NCI-H1930 (cell line): ENCODE results near the gene PDE6A.
"Not testable (repeated sequence)": the region's sequence is repeated elsewhere in the genome, so short reads cannot be mapped to it uniquely, and the experiment has no call there.

Experiments
- DNase-seq, 2 experiments: peaks; one replicate each; lab custom pipeline; 2025; lab: John Stamatoyannopoulos, UW

Gene PDE6A

DNA sequence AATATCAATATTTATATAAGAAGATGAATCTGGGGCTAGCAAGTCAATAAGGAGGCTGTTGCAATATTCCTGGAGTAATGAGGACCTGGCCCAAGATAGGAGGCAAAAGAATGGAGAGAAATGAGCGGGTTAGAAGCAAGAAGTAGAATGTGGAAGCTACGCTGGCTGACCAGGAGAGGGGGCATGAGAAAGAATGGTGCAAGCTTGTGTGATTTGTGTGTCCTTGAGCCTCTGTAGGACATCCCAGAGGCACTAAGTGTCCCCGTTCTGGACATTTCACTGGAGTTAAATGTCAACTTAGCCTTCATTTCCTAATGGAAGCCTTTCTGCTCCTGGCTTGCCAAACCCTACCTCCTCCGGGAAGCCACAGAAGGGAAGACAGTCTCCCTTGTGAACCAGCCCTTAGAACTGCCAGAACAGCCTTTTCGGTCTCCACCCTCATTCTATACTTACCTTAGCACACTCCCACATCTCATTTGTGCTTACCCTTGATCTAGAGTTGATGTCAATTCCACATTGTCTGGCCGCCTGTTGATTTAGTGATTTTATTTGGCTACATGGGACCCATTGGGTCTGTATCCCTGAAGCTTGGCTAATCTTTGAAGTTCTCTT, 6.7 kb upstream of the PDE6A start:
- no peak for DNase-seq

- no peak for DNase-seq
These were observed 4.4 kb upstream of the PDE6A start for GRCh38 chr5:149948993-149949392.

- DNase-seq, result no peak
These were observed 1.5 kb upstream of the PDE6A start for GRCh38 chr5:149946118-149946517.

DNA sequence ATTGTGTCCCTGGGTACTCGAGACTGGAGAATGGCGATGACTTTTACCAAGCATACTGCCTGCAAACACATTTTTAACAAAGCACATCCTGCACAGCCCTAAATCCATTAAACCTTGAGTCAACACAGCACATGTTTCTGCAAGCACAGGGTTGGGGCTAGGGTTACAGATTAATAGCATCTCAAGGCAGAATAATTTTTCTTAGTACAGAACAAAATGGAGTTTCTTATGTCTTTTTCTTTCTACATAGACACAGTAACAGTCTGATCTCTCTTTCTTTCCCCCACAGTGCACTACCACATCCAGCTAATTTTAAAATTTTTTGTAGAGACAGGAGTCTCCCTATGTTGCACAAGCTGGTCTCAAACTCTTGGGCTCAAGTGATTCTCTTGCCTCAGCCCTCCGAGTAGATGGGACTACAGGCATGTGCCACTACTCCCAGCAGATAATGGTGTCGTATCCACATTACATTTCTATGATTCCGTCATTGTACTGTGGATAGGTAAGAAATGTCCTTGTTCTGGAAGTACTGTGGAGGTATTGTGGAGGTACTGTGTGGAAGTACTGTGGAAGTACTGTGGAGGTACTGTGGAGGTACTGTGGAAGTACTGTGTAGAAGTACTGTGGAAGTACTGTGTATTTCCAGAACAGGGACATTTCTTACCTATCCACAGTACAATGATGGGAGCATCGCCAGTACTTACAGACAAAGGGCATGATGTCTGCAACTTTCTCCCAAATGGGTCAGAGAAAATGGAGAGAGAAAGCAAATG, 1.2 kb downstream of the PDE6A start:
- DNase-seq, result not testable (repeated sequence)

- DNase-seq, result not testable (repeated sequence)
These were observed 1.8 kb downstream of the PDE6A start for GRCh38 chr5:149942741-149943169.

DNA sequence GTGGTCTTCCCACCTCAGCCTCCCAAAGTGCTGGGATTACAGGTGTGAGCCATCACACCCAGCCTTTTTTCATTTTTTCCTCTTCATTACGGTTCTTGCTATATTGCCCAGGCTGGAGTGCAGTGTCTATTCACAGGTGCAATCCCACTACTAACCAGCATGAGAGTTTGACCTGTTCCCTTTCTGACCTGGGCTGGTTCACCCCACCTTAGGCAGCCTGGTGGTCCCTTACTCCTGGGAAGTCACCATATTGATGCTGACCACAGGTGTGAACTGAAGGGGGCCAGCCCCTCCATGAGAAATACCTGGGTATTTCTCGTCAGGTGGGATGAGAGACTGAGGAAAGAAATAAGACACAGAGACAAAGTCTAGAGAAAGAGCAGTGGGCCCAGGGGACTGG, 2.4 kb downstream of the PDE6A start:
- DNase-seq, result no peak

DNA sequence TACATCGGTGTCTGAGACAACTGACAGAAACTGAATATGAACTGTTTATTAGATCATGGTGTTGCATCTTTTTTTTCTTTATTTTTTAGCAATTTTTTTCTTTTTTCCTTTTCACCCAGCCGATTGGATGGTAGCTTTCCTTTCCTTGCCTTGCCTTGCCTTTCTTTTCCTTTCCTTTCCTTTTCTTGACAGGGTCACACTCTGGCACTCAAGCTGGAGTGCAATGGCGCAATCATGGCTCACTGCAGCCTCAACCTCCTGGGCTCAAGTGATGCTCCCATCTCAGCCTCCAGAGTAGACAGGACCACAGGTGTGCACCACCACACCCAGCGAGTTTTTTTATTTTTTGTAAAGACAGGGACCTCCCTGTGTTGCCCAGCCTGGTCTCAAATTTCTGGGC, 2.8 kb downstream of the PDE6A start:
- no peak for DNase-seq

DNA sequence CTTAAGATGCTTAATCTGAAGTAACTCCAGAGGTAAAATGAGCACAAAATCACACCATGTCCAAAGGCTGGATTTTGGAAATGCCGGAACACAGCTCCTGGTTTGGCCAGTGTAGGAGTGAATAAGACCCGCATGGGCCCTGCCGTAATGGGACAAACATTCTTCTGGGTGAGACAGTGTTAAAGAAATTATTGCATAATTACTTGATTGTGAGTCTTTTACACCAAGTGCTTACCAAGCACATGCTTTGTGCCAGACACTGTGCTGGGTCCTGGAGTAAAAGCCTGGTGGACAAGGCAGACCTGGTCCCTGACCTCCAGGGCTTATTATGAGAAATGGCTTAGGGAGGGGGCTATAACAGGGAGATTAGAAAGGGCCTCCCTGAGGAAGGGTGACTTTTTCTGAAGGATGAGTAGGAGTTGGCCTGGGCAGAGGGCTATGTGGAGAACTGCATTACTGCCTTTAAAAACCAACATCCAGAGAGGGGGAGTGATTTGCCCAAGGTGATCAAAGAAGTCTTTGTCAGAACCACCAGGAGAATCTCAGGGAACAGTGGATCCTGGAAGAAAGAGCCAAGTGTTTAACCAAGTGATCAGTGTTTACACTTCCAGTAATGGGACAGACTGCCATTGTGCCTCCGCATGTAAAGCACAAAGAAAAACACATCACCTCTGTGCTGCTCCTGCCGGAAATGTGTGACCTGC, 3.5 kb downstream of the PDE6A start:
- DNase-seq, result no peak

DNA sequence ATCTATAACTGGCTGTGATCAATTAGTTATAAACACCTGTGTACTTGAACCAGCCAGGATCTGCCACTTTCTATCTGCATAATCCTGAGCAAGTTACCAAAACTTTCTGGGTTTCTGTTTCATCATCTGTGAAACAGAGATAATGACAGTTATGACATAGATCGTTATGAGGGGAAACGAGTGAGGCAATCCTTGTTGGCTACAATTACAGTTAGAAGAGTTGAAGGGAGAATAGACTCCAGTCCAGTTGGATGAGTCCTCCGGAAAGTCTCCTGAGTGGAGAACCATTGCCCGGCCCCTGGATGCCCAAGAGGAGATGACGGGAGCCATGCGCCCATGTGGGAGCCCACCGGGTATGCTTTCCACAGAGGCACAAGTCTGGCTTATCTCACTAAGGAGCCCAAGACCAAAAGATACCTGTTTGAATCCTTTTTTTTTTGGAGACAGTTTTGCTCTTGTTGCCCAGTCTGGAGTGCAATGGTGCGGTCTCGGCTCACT, 4.5 kb downstream of the PDE6A start:
- DNase-seq, result no peak

DNA sequence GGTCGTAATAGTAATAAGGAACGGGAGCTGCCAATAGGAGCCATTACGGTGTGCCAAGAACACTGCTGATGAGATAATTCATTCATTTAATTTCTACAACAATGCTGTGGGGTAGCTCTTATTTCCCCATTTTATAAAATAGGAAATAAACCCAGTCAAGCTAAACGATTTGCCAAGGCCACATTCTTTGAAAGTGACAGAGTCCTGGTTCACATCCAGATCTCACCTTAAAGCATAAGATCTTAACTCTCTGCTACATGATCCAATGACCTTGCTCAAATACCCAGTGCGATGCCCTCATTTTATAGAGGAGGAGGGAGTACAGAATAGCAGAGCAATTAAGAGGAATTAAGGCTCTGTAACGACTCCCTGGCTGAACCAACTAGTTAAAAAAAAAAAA, 5.0 kb downstream of the PDE6A start:
- DNase-seq, result no peak

DNA sequence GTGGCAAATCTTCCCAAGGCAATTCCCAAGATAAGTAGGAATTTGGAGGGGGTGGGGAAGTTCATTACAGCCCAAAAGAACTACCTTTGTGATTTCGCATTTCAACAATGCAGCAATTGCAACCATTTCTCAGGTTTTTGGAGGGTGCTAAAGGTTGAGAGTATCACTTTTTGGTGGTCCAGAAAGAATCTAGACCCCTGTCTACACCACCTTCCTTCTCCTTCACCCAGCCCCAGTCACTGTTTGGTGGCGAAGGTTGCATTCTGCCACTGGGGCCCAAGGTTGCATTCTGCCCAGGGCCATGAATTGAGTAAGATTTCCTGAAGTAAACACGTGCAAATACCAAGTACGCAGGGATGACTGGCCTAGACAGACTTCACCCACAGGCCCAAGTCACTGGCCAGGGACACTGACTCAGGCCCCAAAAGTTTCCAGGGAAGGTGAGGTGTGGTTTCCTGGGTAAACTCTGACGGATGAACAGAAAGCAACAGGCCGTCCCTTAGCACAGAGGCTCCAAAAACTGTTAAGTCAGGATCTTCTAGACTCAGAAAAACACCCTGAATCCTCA, 5.7 kb downstream of the PDE6A start:
- no peak for DNase-seq

GRCh38 chr5:149938279-149938678, 6.3 kb downstream of the PDE6A start:
- no peak for DNase-seq

- peak in 1 of 2 experiments; percentile 6 for DNase-seq
These were observed 7.0 kb downstream of the PDE6A start for GRCh38 chr5:149937610-149938009.

- no peak for DNase-seq
These were observed 7.9 kb downstream of the PDE6A start for GRCh38 chr5:149936700-149937091.

DNA sequence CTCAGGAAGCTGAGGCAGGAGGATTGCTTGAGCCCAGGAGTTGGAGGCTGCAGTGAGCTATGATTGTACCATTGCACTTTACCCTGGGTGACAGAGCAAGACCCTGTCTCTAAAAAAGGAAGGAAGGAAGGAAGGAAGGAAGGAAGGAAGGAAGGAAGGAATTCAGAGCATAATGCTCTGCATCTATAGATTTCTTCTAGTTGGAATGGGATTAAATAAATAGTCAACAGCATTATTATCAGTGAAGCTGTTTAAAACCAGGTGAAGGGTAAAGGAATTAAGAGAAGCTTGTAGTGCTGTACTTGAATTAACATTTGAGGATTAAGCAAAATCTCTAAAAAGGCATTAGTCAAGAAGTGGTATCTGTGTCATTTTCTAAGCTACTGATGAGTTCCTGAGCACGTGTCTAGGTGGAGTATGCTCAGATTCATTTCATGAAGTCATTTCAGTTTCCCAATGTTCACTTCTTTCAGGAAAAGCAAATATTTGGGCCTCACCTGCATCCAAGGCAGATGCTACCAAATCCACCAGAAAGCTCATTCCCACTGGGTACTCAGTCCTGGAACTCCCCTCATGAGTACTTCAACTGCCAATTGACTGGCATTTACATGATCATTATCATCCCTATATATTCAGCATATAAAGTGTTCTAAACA, 8.4 kb downstream of the PDE6A start:
- DNase-seq, result no peak

DNA sequence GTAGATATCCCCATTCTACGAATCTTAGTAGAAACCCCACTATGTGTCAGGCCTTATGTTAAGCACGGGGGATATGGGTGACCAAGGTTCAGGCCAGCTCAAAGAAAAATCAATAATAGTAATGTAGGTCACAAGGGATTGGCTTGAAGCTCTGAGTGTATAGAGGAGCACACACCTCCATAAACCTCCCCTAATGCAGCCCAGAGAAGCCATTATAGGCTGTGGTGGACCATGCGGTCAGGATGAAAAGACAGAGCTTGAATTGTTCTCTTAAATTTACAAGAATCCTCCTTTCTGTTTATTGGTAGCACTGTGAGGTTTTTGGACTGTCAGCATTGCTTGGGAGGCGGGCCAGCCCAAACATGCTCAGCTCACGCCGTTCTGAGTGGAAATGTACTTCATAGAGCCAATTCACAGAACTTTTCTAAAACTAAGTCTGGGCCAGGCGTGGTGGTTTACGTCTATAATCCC, 9.1 kb downstream of the PDE6A start:
- DNase-seq, result no peak

DNA sequence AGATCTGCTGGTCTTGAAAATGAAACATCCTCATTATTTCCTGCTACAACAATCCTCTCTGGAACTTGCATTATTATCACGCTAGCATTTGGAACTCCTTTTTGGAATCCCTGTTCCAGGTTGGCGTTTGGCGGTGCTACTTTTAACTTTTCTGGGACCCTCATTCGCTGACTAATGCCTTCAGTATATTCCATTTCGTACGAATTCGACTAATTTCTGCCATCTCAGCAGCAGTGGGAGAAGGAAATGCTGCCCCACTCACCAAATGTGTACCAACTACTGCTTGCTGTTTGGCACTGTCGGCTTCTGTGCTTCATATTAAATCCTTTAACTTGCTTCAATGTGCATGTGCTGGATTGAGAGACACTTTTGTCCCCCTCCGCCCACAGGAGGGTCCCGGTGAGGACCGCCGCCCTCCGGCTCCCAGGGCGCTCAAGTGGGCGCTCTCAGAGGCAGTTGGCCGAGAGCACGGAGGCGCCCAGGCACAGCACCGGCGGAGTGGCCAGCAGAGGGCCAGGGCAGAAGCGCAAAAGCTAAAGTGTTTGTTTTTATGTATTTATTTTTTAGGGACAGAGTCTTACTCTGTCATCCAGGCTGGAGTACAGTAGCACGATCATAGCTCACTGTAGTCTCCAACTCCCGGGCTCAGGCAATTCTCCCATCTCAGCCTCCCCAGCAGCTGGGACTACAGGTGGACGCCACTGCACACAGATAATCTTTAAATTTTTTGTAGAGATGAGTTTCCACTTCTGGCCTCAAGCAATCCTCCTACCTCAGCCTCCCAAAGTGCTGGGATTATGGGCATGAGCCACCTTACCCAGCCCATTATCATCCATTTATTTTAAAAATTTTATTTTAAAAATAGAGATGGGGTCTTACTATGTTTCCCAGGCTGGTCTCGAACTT, 11.9 kb downstream of the PDE6A start:
- DNase-seq, result peak in 1 of 2 experiments; percentile 47

DNA sequence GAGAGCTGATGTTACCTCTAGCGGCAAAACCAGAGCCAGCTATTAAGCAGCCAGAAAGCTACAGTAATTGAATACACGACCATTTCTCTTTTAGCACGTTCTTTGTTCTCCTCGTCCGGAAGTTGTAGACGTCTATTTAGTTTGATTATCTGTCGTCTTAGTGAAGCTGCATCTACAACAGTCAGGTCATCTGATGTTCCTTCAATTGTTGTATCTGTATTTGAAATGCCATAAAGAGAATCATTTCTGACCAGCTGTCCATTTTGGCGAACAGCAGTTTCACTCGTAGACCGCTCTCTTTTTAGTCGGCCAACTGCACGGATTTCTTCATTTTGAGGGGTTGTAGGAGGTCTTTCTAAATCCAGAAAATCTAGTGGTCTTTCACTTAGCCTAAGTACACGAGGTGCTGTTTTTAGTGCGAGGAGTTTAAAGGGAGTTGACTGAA, 12.6 kb downstream of the PDE6A start:
- DNase-seq, result no peak

- no peak for DNase-seq
These were observed 13.6 kb downstream of the PDE6A start for GRCh38 chr5:149930749-149931574.
